IPS DF 6.9 (cell line): ENCODE results near the gene HPRT1.
"Not testable (repeated sequence)": the region's sequence is repeated elsewhere in the genome, so short reads cannot be mapped to it uniquely, and the experiment has no call there.

ENCODE experiments used
- DNase-seq: peaks from one replicate; pipeline ENCODE4 v3.0.0-alpha.2; 2013; ENCODE audit warnings: low read depth, low spot score
- H3K27ac ChIP-seq: one replicate; pipeline ENCODE4 v1.5.1; 2013; ENCODE audit warnings: low read length, control low read depth
- H3K27me3 ChIP-seq: 2 replicates; pipeline ENCODE4 v1.6.1; 2013; ENCODE audit warnings: mild to moderate bottlenecking, low read length; ENCODE audit not compliant: control insufficient read depth, insufficient read depth
- H3K36me3 ChIP-seq: 2 replicates; pipeline ENCODE4 v1.6.1; 2013; ENCODE audit warnings: low read length; ENCODE audit not compliant: control insufficient read depth, insufficient read depth
- H3K4me1 ChIP-seq: 2 replicates; pipeline ENCODE4 v1.6.1; 2013; ENCODE audit warnings: low read length; ENCODE audit not compliant: control insufficient read depth, insufficient read depth
- H3K4me3 ChIP-seq: 2 replicates; pipeline ENCODE4 v1.5.1; 2013; ENCODE audit warnings: mild to moderate bottlenecking, low read length
- H3K9me3 ChIP-seq: 2 replicates; pipeline ENCODE4 v1.6.1; 2013; ENCODE audit warnings: low read length, inconsistent platforms; ENCODE audit not compliant: control insufficient read depth, insufficient read depth
- WGBS: extraction: QIAGEN DNeasy Blood & Tissue Kit; methylation state at CpG from one replicate; pipeline ENCODE4 v1.1.7; 2013; ENCODE audit warnings: mixed read lengths, missing lambda C conversion rate; ENCODE audit not compliant: insufficient read length, insufficient coverage; 5-methylcytosine and 5-hydroxymethylcytosine counted together

Gene HPRT1

GRCh38 chrX:134444681-134445080, 15.3 kb upstream of the HPRT1 start:
- no peaks in the 10 kb centered on the region for H3K36me3 ChIP-seq
- no peaks in the 10 kb centered on the region for H3K4me1 ChIP-seq
- WGBS: no CpG with 5 or more reads among the region's 3 CpGs
- H3K27me3 ChIP-seq: no peaks in the 10 kb centered on the region
- no peak overlapping the region for H3K4me3 ChIP-seq
- H3K9me3 ChIP-seq: no peaks in the 10 kb centered on the region
- H3K27ac ChIP-seq: no peak overlapping the region
- no peak for DNase-seq

GRCh38 chrX:134452596-134452995, 7.4 kb upstream of the HPRT1 start:
- Histone ChIP-seq H3K9me3 (no peaks in the 10 kb centered on the region), H3K27ac (no peak overlapping the region), H3K4me3 (no peak overlapping the region), H3K36me3 (no peaks in the 10 kb centered on the region), H3K27me3 (no peaks in the 10 kb centered on the region), H3K4me1 (no peaks in the 10 kb centered on the region)
- DNase-seq: no peak
- WGBS: no CpG with 5 or more reads among the region's 6 CpGs

- H3K27ac ChIP-seq: no peak overlapping the region
- WGBS: no CpG with 5 or more reads among the region's 6 CpGs
- H3K4me3 ChIP-seq: no peak overlapping the region
- no peaks in the 10 kb centered on the region for H3K9me3 ChIP-seq
- no peaks in the 10 kb centered on the region for H3K4me1 ChIP-seq
- no peaks in the 10 kb centered on the region for H3K27me3 ChIP-seq
- no peak for DNase-seq
- H3K36me3 ChIP-seq: no peaks in the 10 kb centered on the region
Measured at GRCh38 chrX:134453631-134454030, 6.3 kb upstream of the HPRT1 start.

- Histone ChIP-seq H3K27ac (no peak overlapping the region), H3K27me3 (no peaks in the 10 kb centered on the region), H3K4me3 (no peak overlapping the region), H3K4me1 (no peaks in the 10 kb centered on the region), H3K36me3 (no peaks in the 10 kb centered on the region), H3K9me3 (no peaks in the 10 kb centered on the region)
- no CpG with 5 or more reads among the region's 7 CpGs for WGBS
- DNase-seq: no peak
Measured at GRCh38 chrX:134454506-134454905, 5.5 kb upstream of the HPRT1 start.

- Histone ChIP-seq H3K9me3 (no peaks in the 10 kb centered on the region), H3K4me1 (no peaks in the 10 kb centered on the region; the same call in 1 of the 2 replicates), H3K36me3 (no peaks in the 10 kb centered on the region), H3K27me3 (no peaks in the 10 kb centered on the region), H3K4me3 (no peak overlapping the region), H3K27ac (no peak overlapping the region)
- DNase-seq: no peak
- no CpG with 5 or more reads among the region's 5 CpGs for WGBS
Measured at GRCh38 chrX:134457708-134458107, 2.3 kb upstream of the HPRT1 start.

GRCh38 chrX:134459683-134460004, 321 bp upstream of the HPRT1 start:
- Histone ChIP-seq H3K9me3 (no peaks in the 10 kb centered on the region), H3K4me1 (no peaks in the 10 kb centered on the region; the same call in 1 of the 2 replicates), H3K36me3 (no peaks in the 10 kb centered on the region), H3K4me3 (peak overlapping the region; percentile 20; the same call in 1 of the 2 replicates), H3K27me3 (no peaks in the 10 kb centered on the region), H3K27ac (no peak overlapping the region)
- peak; percentile 4 for DNase-seq
- WGBS: no CpG with 5 or more reads among the region's 12 CpGs

GRCh38 chrX:134460862-134461220, 876 bp downstream of the HPRT1 start:
- Histone ChIP-seq H3K4me3 (peak overlapping the region; percentile 86; the same call in 1 of the 2 replicates), H3K9me3 (no peaks in the 10 kb centered on the region), H3K36me3 (no peaks in the 10 kb centered on the region), H3K27ac (no peak overlapping the region), H3K4me1 (no peaks in the 10 kb centered on the region; the same call in 1 of the 2 replicates), H3K27me3 (no peaks in the 10 kb centered on the region)
- no peak for DNase-seq
- WGBS: no CpG with 5 or more reads among the region's 9 CpGs

- H3K27ac ChIP-seq: no peak overlapping the region
- WGBS: no CpG with 5 or more reads among the region's 3 CpGs
Measured at GRCh38 chrX:134461437-134461836, 1.5 kb downstream of the HPRT1 start.

GRCh38 chrX:134462927-134463326, 3.0 kb downstream of the HPRT1 start:
- no peaks in the 10 kb centered on the region for H3K9me3 ChIP-seq
- no peak overlapping the region for H3K4me3 ChIP-seq
- no peak for DNase-seq
- H3K36me3 ChIP-seq: no peaks in the 10 kb centered on the region
- H3K27ac ChIP-seq: no peak overlapping the region
- no CpG with 5 or more reads among the region's 2 CpGs for WGBS
- H3K27me3 ChIP-seq: no peaks in the 10 kb centered on the region
- no peaks in the 10 kb centered on the region; the same call in 1 of the 2 replicates for H3K4me1 ChIP-seq

More at GRCh38 chrX:134461437-134461836, 1.5 kb downstream of the HPRT1 start:
- Histone ChIP-seq H3K36me3 (no peaks in the 10 kb centered on the region), H3K4me3 (no peak overlapping the region), H3K9me3 (no peaks in the 10 kb centered on the region), H3K27me3 (no peaks in the 10 kb centered on the region), H3K4me1 (no peaks in the 10 kb centered on the region; the same call in 1 of the 2 replicates)
- no peak for DNase-seq

- not testable (repeated sequence) for DNase-seq, H3K4me1 ChIP-seq, H3K27ac ChIP-seq, H3K36me3 ChIP-seq, H3K27me3 ChIP-seq, H3K4me3 ChIP-seq, H3K9me3 ChIP-seq
- no CpG with 5 or more reads among the region's 6 CpGs for WGBS
Measured at GRCh38 chrX:134464453-134464852, 4.5 kb downstream of the HPRT1 start.

- Histone ChIP-seq H3K4me1 (no peaks in the 10 kb centered on the region), H3K4me3 (no peak overlapping the region), H3K27ac (no peak overlapping the region), H3K27me3 (no peaks in the 10 kb centered on the region), H3K36me3 (no peaks in the 10 kb centered on the region), H3K9me3 (no peaks in the 10 kb centered on the region)
- WGBS: no CpG with 5 or more reads among the region's 2 CpGs
- no peak for DNase-seq
Measured at GRCh38 chrX:134469486-134469885, 9.5 kb downstream of the HPRT1 start.
